Measurements from ENCODE around the gene KRT31.
"Not testable (repeated sequence)": the region's sequence is repeated elsewhere in the genome, so short reads cannot be mapped to it uniquely, and the experiment has no call there.

Gene KRT31

GRCh38 chr17:41417127-41417526 is 19.7 kb upstream of the KRT31 start:
- no peak for DNase-seq

- no peak for DNase-seq
These were observed 19.1 kb upstream of the KRT31 start for GRCh38 chr17:41416479-41416878.

GRCh38 chr17:41415833-41416335 is 18.5 kb upstream of the KRT31 start:
- DNase-seq = no peak

GRCh38 chr17:41415411-41415810 is 18.0 kb upstream of the KRT31 start:
- no peak for DNase-seq

GRCh38 chr17:41413982-41414381 is 16.6 kb upstream of the KRT31 start:
- no peak for DNase-seq

- DNase-seq = no peak
These were observed 16.0 kb upstream of the KRT31 start for GRCh38 chr17:41413353-41413957.

- DNase-seq = no peak
These were observed 13.8 kb upstream of the KRT31 start for GRCh38 chr17:41411072-41411840.

GRCh38 chr17:41407226-41407625 is 9.8 kb upstream of the KRT31 start:
- DNase-seq = no peak

GRCh38 chr17:41406205-41406604 is 8.8 kb upstream of the KRT31 start:
- no peak for DNase-seq

- no peak for DNase-seq
These were observed 6.7 kb upstream of the KRT31 start for GRCh38 chr17:41404024-41404671.

GRCh38 chr17:41403404-41404023 is 6.1 kb upstream of the KRT31 start:
- no peak for DNase-seq

GRCh38 chr17:41402161-41402560 is 4.8 kb upstream of the KRT31 start:
- no peak for DNase-seq

- DNase-seq = no peak
These were observed 1.1 kb downstream of the KRT31 start for GRCh38 chr17:41396340-41396739.

GRCh38 chr17:41395611-41396010 is 1.8 kb downstream of the KRT31 start:
- DNase-seq = no peak

GRCh38 chr17:41395044-41395443 is 2.4 kb downstream of the KRT31 start:
- not testable (repeated sequence) for DNase-seq

- no peak for DNase-seq
These were observed 3.0 kb downstream of the KRT31 start for GRCh38 chr17:41394254-41394996.

- DNase-seq = no peak
These were observed 3.6 kb downstream of the KRT31 start for GRCh38 chr17:41393826-41394225.

- DNase-seq = no peak
These were observed 4.1 kb downstream of the KRT31 start for GRCh38 chr17:41393294-41393693.

- DNase-seq = no peak
These were observed 5.1 kb downstream of the KRT31 start for GRCh38 chr17:41392278-41392677.

- DNase-seq = no peak
These were observed 5.9 kb downstream of the KRT31 start for GRCh38 chr17:41391535-41391934.

GRCh38 chr17:41390411-41390938 is 6.9 kb downstream of the KRT31 start:
- no peak for DNase-seq

GRCh38 chr17:41387670-41388069 is 9.7 kb downstream of the KRT31 start:
- DNase-seq = no peak

GRCh38 chr17:41386227-41386626 is 11.2 kb downstream of the KRT31 start:
- DNase-seq = no peak

All from NCI-H1417 treated with DMSO at 0.1 percent for 48 hours (cell line).